ENCODE data around the gene CHPF2.

Gene CHPF2

DNA sequence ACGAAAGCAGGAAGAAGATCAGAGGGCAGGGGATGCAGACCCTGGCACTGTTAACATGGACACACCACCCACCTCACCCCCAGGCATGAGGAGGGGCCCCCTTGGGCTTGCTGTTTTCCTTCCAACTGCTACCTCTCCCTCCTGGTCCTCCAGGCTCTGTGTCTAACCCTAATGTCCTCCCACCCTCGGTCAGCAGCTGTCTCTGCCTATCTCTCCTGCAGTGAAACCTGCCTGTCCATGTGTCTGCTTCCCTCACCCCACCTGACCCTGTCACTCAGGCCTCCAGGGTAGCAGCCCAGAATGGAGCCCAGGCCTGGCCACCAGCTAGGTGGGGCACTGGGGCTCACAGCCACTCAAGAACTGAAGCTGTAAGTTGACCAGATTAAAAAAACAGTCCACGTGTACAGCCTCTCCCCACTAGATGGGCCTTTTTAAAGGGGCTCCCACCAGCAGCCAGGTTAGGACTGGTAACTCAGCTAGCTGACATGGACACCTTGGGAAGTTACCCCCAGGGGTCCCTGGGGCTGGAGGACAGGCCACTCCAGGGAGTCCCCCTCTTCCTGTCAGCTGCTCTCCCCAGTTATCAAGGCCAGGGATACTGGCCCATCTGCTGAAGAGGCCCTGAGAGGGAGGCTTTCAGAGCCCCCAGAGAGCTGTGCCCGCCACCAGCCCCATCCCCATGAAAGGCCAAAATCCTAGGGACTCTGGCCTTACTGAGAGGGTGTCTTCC is 14.7 kb downstream of the CHPF2 start:
- peak; percentile 77 for DNase-seq

DNA sequence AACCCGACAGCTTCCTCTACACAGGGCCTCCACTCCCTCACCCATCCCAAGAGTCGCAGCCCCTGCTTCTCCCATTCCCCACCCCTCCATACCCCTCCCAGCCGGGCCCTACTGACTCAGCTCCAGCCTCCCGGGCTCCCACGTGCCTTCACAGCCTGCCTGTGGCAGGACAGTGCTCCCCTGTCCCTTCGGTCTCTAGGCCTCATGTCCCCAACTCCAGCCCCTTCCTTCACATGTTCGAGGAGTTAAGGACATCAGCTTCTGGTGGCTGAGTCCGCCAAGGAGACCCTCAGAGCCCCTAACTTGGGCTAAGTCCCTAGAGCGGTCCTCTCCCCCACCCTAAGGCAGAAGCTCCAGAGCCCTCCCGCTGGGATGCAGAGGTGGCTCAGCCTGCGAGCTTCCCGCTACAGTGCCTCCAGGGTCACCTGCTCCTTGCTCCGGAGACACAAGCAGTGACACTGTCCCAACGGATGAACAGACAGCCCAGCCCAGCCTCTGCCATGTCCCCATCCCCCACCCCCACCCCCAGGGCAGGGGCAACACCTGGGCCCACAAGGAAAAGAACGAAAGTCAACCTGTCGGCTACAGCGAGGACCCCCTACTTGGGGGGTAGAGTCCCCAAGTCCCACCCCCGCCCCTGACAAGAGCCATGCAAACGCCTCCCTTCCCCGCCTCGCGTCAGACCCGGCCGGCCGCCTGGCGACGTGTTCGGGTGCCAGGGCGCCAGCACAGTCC is 15.5 kb downstream of the CHPF2 start:
- DNase-seq: peak; percentile 57

- peak; percentile 85 for DNase-seq
These were observed 16.2 kb downstream of the CHPF2 start, which contains the start of gene SMARCD3 for GRCh38 chr7:151248346-151249033. Gene SMARCD3 (minus strand): TSS chr7:151248694. CDS start chr7:151248562, 132 bp downstream.

- DNase-seq: peak; percentile 83
These were observed 16.9 kb downstream of the CHPF2 start for GRCh38 chr7:151249034-151249731.

GRCh38 chr7:151249732-151250072 is 17.4 kb downstream of the CHPF2 start:
- peak; percentile 74 for DNase-seq

DNA sequence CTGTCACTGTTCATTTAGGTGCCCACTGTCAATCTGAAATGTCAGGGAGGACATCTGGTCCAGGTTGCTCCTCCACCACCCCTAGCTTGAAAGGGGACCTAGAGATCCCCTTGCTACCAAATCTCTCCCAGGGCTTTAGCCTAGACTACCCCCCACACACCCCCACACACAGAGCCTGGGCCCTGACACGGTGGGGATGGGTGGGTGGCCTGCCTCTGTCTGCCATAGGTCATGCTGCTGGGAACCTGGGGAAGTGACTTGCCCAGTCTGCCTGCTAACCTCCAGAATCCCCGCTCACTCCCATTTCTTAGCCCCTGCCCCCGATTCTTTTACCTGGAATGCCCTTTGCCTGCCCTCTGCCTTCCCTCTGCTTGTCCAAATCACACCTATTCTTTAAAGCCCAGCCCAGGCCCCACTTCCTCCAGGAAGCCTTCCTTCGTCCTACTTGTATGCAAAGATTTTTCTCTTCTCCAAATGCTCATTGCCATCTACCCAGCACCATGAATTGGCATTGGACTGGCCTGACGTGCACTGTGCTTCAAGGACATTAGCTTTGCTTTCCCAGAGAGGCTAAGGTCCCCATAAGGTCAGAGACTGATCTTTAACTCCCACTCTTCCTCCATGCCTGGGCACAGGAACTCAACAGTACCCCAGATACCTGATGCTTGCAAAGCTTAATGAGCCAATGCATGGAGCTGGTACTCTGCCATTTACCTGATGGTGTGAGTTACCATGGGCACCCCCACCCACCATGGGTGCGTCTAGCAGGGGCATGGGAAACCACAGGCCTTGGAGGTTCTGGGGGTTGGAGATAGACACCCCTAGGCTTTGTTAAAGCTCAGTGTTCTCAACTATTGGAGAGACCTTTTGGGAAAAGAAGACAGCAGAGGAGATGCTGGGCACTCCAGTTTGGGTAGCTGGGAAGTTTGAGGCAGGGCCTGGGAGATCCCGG is 18.2 kb downstream of the CHPF2 start:
- no peak for DNase-seq

- DNase-seq: no peak
These were observed 19.0 kb downstream of the CHPF2 start for GRCh38 chr7:151251328-151251688.

DNA sequence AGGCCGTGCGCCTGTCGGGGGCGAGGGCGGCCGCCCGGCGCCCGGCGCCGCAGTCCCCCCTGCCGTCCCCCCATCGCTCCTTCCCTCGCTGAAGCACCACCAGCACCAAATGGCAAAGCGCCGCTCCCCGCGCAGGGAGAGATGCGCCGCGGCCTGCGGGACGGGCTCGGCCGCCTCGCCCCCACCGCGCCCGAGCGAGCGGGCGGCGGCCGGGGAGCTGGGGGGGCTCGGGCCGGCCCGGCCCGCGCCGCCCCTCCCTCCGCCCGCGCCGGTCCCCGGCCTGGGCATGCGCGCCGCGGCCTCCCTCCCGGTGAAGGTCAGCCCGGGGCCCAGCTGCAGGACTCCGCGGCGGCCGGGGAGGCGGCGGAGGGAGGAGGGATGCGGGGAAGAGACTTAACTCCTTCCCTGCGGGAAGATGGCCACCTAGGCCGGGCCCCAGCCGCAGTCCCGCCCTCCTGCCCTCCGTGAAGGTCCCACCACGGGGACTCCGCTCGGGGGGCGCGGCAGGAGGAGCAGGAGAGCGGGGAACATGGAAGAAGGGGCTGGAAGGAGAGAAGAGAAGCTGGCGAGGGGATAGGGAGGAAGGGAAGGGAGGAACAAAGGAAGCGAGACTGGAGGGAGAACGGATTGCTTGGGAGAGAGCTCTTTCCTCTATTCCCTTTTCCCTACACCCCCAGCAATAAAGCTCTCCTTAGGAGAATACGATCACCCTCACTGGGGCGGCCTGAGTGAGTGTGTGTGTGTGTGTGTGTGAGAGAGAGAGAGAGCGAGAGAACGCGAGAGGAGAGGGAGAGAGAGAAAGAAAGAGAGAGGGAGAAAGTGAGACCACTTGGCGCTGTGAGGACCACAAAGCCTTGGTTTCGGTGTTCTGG is 19.6 kb downstream of the CHPF2 start:
- peak; percentile 90 for DNase-seq

- DNase-seq: no peak
These were observed 20.2 kb downstream of the CHPF2 start for GRCh38 chr7:151252561-151252835.

- DNase-seq: no peak
These were observed 20.9 kb downstream of the CHPF2 start for GRCh38 chr7:151252961-151253711.

DNA sequence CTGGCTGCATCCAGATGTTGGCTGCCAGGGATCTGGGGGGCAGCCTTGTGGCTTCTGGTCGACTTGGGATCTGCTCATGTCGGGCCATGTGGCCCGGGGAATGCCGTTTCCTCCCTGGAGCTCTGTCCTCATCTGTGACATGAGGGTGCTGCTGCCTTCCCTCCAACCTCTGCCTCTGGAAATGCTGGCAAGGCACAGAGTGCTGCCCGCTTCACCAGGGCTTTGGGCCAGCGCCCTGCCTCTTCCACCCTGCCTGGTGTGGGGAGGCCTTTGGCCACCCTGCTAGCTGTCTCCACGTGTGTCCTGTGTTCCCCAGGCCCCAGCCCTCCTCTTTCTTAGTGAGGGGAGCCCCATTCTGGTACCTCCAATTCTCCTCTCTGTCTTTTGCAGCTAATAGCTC is 22.0 kb downstream of the CHPF2 start:
- no peak for DNase-seq

DNA sequence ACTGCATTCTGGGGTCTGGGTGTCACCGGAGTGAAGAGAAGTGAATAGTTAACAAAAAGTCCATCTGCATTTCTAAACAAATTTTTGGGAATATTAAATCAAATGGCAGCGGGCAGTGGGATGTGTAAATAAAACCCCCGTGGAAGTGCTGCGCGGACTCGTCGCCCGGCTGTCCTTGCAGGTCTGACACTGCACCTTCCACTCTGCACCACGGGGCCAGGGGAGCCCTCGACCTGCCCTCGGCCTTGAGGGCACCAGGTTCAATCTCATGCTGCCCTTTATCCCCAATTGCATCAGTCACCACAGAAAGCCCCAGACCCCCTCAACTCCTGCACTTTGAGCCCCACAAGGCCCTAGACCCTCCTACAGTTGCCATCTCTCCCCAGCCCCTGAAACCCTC is 22.6 kb downstream of the CHPF2 start:
- no peak for DNase-seq

GRCh38 chr7:151255390-151255789 is 23.1 kb downstream of the CHPF2 start:
- DNase-seq: no peak

GRCh38 chr7:151256410-151257045 is 24.2 kb downstream of the CHPF2 start:
- no peak for DNase-seq

- no peak for DNase-seq
These were observed 25.7 kb downstream of the CHPF2 start for GRCh38 chr7:151257990-151258389.

- DNase-seq: no peak
These were observed 28.2 kb downstream of the CHPF2 start for GRCh38 chr7:151260471-151260870.

DNA sequence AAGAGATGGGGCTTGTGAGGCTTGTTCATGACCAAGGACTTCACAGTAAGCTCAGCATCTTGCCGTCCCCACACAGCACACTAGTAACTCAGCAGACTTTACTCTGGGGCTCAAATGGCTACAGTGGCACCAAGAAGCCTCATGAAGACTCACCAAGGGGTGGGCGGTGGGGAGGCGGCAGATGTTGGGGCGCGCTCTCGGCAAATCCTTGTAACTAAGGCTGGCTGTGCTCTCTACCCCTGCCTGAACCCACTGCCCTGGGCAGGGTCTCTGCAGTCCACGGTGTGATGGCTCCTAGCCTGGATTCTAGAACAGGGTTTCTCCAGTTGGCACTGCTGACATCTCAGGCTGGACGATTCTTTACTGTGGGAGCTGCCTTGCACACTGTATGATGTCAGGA is 28.6 kb downstream of the CHPF2 start:
- no peak for DNase-seq

DNA sequence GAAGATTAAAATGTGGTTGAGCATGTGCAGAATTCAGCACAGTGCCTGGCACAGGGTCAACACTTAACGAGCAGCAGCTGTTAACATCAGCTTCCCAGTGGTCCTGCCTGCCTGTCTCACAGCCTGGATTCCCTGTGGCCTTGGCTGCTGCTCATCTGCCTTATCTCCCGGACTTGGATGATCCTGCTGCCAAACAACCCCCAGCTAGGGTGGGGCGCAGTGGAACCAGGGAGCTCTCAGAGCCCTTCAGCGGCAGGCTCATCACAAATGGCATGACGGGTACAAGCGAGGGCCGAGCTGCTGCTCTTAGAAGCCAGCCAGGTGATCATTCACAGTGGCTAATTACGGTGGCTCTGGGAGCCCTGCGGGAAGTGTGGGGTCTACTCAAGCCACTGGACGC is 29.2 kb downstream of the CHPF2 start:
- DNase-seq: no peak

DNA sequence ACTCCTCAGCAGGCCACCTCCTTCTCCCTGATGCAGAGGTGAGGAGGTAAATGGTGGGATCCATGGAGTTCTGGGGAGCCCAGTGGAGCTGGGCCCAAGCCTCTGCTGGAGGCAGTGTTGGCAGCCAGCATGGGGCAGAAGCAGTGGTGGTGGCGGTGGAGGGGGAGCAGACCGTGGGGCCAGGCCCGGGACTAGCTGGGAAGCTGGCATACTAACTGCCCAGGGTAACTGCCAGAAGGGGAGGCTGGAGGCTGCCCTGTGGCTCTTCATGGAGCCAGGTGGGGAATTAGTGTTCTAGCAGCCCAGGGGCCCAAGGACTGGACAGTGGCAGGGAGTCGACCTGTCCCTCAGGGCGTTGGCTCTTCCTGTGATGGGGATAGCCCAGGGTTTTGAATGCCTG is 32.3 kb downstream of the CHPF2 start:
- DNase-seq: no peak

DNA sequence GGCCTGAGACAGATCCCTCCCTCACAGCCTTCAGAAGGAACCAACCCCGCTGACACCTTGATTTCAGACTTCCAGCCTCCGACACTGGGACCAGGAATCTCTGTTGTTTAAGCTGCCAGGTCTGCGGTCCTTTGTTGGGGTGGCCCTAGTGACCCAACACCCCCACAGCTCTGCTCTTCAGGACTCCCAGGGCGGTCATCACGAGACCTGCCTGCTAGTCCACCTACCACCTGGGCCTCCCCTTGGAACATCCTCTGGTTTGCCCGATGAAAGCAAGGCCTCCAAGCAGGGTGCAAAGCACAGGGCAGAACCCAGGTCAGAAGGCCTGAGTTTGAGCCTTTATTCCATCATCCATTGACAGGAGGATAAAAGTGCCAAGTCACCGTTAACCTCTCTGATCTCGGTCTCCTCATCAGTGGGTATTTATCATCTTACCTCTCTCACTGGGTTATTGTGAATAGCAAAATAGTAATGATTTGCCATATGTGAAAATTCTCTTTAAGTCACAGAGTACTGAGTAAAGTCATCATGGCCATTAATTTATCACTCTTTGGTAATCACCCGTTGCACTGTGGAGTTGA is 33.2 kb downstream of the CHPF2 start:
- no peak for DNase-seq
